ENCODE results near the gene FUCA1.
"Not testable (repeated sequence)": the region's sequence is repeated elsewhere in the genome, so short reads cannot be mapped to it uniquely, and the experiment has no call there.

Gene FUCA1

GRCh38 chr1:23834156-23834555 is 33.9 kb downstream of the FUCA1 start:
- not testable (repeated sequence) for DNase-seq

- no peak for DNase-seq
These were observed 40.4 kb downstream of the FUCA1 start for GRCh38 chr1:23827717-23828116.

- not testable (repeated sequence) for DNase-seq
These were observed 41.5 kb downstream of the FUCA1 start for GRCh38 chr1:23826590-23826989.

GRCh38 chr1:23825762-23826522 is 42.1 kb downstream of the FUCA1 start:
- no peak for DNase-seq

GRCh38 chr1:23825076-23825761 is 42.9 kb downstream of the FUCA1 start, which contains the start of gene HMGCL:
Gene HMGCL (minus strand): TSS chr1:23825429. CDS start chr1:23825415, 14 bp downstream.
- peak; percentile 14 for DNase-seq

GRCh38 chr1:23824711-23825075 is 43.4 kb downstream of the FUCA1 start:
- no peak for DNase-seq

- DNase-seq, result no peak
These were observed 44.3 kb downstream of the FUCA1 start for GRCh38 chr1:23823767-23824166.

GRCh38 chr1:23817633-23818032 is 50.5 kb downstream of the FUCA1 start:
- DNase-seq, result no peak

- DNase-seq, result no peak
These were observed 51.2 kb downstream of the FUCA1 start for GRCh38 chr1:23816906-23817305.

GRCh38 chr1:23816361-23816760 is 51.7 kb downstream of the FUCA1 start:
- no peak for DNase-seq

GRCh38 chr1:23814016-23814415 is 54.1 kb downstream of the FUCA1 start:
- DNase-seq, result no peak

GRCh38 chr1:23810818-23811540 is 57.1 kb downstream of the FUCA1 start:
- no peak for DNase-seq

- DNase-seq, result peak; percentile 20
These were observed 58.3 kb downstream of the FUCA1 start for GRCh38 chr1:23809751-23810171.

- DNase-seq, result no peak
These were observed 60.6 kb downstream of the FUCA1 start for GRCh38 chr1:23807453-23807852.

- no peak for DNase-seq
These were observed 61.8 kb downstream of the FUCA1 start for GRCh38 chr1:23806280-23806679.

GRCh38 chr1:23805025-23805424 is 63.1 kb downstream of the FUCA1 start:
- no peak for DNase-seq

- no peak for DNase-seq
These were observed 63.8 kb downstream of the FUCA1 start for GRCh38 chr1:23804183-23804835.

GRCh38 chr1:23803674-23804073 is 64.4 kb downstream of the FUCA1 start:
- DNase-seq, result no peak

GRCh38 chr1:23802809-23803342 is 65.2 kb downstream of the FUCA1 start:
- not testable (repeated sequence) for DNase-seq

GRCh38 chr1:23801876-23802275 is 66.2 kb downstream of the FUCA1 start:
- no peak for DNase-seq

GRCh38 chr1:23801338-23801748 is 66.7 kb downstream of the FUCA1 start:
- no peak for DNase-seq

- DNase-seq, result peak; percentile 60
These were observed 67.4 kb downstream of the FUCA1 start, which contains the start of gene GALE for GRCh38 chr1:23800400-23801337. Gene GALE (minus strand): TSS chr1:23800754. CDS start chr1:23799007, 1,747 bp downstream.
